ENCODE measurements around the gene KRT77.
A peak's percentile ranks its signal among the peaks of the same experiment; 100 is the strongest.
"Not testable (repeated sequence)": the region's sequence is repeated elsewhere in the genome, so short reads cannot be mapped to it uniquely, and the experiment has no call there.

Gene KRT77

DNA sequence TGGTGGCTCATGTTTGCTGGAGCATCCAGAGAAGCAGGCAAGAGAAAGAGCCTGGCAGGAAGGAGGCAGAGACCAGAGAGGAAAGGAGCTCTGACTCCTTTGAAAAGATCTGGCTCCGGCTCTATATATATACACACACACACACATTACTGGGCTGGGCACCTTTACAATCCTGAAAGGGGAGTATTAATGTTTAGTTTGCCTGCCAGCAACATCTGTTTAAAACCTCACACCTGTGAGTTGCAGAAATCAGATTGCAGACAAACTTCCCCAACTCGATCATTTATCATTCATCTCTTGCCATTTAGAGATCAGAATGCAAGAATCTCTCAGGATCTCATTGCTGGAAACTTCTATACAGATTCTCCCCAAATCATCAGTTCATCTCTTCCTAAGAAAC is at the start of gene KRT77:
KRT77 (minus strand) TSS at position 101 of the 400 bp plus-strand sequence; CDS start at position 11, 90 bp downstream.
- DNase-seq (ENCODE audit: low spot score), result no peak

DNA sequence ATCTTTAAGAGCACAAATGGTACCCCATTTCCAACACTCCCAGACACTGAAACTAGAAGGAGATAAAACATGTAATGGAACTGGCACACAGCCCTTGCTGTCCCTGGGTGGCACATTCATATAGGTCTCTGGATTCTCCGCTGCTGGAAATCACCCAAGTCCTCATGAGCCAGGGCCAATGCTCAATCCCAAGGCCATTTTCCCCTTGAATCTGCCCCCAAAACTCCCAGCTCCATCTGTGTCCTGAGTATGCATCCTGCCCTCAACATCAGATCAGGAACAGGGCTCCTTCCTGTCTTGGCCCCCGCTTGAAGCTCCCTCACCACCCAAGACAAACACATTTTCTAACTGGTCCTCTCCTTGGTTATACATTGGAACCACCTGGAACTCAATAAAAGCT is 49.2 kb upstream of the KRT77 start:
- DNase-seq (ENCODE audit: low spot score), result no peak

DNA sequence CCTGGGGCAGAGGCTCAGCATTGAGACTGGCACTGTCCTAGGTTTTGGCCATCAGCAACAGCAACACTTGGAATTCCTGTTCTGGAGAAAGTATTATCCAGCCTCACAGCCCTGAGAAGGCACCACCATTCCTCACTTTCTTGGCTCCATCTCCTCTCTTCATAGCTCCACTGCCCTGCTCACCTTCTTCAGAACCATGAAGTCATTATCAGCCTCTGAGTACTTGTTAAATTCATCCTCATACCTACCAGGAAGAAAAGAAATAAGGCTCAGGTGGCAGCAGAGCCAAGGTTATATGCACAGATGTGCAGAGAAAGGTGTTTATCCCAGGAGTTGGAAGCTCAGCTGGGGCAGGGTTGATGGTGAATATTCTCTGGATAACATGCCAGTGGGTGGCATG is 48.5 kb upstream of the KRT77 start:
- DNase-seq (ENCODE audit: low spot score), result no peak

DNA sequence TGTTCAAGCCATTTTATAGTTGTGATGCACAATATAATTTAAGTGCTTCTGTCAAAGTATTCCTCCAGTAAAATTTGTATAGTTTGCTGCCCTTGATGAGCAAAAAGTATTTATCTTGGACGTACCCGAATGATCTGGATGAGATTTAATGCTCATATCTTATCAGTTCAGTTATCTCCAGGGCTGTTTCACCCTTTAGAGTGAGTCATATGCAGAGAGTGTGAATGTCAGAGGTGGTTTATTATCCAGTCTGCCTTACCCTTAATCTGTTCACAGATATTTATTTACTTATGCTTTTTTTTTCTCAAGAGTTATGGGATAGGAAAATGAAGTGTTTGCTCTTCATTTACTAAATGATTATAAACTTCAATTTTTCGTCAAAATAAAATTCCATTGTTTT is 47.2 kb upstream of the KRT77 start:
- not testable (repeated sequence) for DNase-seq (ENCODE audit: low spot score)

DNA sequence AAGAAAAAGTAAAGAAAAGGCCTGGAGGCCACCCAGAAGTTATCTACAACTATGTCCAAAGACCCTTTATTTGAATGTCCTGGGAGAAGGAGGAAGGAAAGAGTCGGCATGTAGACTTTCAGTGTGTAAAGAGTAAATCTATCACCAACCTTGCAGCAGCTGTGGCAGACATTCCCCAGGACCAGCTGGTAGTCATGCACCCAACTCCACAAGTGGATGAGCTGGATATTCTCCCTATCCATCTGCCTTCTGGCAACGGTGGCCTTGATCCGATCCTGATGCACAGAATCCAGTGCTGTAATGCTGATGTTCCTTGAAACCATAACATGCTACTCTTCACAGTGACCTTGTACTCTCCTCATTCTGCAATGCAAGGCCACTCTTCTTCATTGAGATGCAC is 46.5 kb upstream of the KRT77 start:
- no peak for DNase-seq (ENCODE audit: low spot score)

DNA sequence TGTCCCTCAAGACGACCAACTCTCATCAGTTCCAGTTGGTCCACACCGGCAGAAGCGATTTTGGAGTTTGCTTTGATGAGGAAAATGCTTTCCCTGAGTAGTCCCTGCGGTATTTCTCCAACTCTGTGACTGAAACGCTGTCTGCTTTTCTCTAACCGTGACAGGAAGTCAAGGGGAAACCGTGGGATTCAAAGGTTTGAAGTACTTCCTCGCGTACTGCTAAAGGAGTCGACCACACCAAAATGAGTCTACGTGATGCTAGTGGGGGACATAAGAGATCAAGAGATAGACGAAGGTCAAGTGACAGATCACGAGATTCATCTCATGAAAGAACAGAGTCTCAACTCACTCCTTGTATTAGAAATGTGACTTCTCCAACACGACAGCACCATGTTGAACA is 45.3 kb upstream of the KRT77 start:
- no peak for DNase-seq (ENCODE audit: low spot score)

DNA sequence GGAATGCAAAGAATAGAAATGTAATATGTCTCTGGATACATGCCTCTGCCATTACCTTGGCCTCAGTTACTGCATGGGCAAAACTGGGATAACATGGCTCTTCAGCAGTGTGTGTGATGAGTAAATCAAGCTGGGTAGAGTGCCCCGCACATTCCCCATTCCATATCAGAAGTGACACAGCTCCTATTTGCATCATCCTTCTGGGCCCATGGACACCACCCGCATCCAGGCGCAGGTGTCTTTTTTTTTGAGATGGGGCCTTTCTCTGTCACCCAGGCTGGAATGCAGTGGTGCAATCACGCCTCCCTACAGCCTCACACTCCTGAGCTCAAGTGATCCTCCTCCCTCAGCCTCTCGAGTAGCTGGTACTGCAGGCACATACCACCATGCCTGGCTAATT is 42.2 kb upstream of the KRT77 start:
- DNase-seq (ENCODE audit: low spot score), result no peak

DNA sequence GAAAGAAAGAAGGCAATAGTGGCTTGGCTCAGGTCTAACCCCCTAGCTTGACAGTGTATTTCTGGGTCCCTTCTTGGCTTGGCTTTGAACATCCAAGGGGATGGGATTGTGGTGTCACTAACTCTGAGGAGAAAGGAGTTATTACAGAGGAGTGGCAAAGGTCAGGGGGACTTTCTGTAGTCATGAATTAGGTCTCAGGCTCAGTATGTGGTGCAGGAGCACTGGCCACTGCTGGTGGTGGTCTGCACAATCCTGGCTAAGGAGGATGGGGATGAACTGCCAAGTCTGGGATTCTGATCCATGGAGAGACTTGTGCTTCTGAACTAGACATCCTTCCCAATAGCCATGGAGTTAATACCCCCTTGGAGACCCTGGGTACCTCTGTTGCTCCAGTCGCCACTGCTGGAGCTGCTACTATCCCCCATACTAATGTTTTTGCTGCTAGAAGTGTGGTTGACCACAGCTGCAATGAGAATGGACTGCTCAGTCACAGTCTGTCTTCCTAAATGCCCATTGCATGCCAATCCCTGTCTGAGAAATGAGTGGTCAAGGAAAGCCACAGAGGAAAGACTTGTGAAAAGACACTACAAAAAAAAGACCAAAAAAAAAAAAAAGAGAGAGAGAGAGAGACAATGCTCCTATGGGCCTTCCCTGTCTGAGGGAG is 41.3 kb upstream of the KRT77 start:
- no peak for DNase-seq (ENCODE audit: low spot score)

DNA sequence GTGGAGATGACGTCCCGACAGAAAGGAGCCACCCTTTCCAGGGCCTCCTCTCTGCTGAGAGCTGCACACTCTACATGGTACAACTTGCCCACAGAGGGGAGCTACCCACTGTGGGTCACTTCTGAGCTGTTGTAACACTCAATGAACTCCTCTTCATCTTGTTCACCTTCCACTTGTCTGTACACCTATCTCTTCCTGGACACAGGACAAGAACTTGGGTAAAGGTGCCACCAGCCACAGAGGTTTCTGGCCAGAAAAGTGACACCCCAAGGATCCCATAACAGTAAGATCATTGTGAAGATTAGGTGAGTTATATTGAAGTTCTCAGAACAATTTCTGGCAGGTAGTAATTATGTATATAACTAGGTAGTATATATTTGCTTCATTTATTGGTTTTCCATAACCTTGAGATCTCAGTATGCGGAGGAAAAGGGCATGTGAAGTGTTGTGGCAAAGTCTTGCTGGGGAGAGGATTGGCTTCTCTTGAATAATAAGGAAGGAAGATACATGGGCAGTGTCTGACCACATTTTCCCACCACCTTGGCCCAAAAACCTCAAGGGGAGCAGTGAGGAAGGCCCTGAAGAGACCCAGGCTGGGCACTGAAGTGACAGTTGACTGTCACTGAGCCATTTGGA is 39.6 kb upstream of the KRT77 start:
- DNase-seq (ENCODE audit: low spot score), result no peak

DNA sequence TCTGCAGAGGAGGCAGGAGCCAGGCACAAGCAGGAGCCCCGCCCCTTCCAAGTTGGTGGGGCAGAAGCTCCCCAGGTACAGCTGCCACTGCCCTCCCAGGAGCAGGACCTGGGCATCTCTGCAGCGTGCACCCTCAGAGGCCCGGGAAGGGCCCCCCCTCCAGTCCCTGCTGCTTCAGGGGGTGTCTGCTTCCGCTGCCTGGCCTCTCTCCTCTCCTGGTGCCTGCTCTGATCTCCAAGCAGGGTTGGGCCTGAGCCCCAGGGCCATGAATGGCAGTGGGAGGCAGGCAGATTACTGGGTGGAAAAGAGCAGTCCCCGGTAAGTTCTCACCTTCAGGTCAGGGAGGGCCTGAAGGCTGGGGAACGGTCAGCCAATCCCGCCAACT is 38.9 kb upstream of the KRT77 start:
- DNase-seq (ENCODE audit: low spot score), result no peak

DNA sequence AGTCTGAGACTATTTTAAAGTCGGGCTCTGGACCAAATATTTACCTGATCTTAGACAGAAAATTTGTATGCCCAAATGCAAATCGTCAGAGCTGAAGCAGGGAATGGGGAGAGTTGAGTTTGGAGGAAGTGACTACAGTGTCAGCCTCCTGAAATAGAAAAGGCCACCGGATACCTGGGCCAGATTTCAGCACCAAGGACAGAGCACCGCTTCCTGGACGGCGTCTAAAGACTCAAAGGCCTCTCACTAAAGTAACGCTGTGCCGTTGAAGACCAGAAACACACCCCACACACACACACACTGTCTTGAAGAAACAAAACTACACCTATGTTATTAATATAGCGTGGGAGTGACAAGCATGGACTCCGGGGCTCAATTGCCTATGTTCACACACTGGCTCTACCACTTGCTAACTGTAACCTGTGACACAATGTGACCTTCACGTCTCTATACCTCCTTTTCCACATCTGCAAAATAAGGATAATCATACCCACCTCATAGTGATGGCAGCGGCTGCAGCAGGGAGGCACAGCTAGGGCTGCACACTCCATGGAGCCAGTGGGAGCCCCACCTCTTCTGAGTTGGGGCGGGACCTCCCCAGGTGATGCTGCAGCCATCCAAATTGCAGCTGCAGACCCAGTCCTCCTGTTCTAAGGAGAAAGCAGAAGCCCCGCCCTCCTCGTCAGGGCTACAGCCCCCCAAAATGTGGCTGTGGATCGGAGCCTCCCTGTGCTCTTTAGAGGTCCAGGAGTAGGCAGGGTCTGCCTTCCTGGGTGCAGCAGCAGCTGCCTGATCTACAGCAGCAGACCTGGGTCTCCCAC is 38.3 kb upstream of the KRT77 start:
- peak; percentile 69 for DNase-seq (ENCODE audit: low spot score)

DNA sequence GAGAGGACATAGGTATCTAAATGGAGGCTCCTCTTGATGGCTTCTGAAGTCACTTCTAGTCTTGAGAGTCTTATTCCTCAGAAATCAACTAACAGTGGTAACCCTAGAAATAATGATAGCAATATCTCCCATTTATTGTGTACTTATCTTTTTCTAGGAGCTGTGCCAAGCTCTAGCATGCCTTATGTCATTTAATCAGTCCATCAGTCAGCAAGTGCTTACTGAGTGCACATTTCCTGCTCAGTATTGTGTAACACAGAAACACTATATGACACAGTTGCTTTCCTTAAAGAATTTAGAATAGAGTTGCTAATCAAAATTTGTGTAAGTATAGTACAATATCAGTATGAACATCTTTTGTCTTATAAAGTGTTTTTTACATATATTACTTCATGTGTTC is 37.3 kb upstream of the KRT77 start:
- DNase-seq (ENCODE audit: low spot score), result no peak

DNA sequence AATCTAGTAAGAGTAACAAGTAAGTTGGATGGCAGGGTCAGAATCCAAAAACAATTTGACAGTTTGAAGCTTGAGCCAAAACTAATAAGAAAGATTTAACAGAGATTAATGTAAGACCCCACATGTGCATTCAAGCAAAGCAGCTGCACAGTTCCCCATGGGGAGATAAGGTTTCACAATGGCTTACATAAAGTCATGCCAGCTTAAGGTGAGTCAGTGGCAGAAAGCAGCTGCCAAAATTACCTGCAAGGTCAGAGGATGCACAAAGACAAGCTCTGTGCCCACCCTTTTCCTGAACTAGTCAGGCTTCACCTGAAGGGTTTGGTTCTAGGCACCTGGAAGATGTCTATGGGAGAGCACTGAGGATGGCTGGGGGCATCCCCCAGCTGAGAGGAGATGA is 36.6 kb upstream of the KRT77 start:
- no peak for DNase-seq (ENCODE audit: low spot score)

DNA sequence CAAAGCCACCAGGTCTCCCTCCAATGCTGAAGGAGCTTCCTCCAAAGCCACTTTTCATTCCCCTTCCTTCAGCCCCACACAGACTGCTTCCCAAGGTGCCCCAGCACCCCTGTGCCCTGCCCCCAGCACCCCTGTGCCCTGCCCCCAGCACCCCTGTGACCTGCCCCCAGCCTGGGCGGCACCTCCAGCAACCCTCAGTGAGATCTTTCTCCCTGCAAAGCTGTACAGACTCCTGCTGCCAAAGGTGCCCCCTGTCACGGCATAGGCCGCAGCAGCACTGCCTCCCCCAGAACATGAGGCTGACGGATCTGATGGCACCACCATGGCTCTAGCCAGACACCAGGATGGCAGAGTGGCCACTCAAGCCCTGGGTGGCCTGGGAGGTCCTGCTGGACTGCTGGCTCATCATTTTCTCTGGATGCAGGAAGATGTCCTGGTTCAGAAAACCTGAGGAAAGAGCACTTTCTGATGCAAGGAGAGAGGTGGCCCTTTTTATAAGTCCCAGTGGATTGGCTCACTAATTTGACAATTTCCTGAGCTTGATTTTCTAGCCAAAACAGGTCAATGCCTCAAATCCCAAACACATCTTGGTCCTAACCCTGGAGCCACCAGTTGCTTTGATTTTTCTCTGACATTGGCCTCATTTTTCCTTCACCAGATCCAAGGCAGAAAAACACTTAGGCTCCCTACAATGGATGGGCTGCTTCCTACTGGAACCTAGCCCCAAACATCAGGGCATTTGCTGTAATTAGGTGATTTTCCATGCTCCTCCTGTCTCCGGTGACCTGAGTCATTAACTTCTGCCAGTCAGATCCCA is 32.7 kb upstream of the KRT77 start:
- DNase-seq (ENCODE audit: low spot score), result no peak

DNA sequence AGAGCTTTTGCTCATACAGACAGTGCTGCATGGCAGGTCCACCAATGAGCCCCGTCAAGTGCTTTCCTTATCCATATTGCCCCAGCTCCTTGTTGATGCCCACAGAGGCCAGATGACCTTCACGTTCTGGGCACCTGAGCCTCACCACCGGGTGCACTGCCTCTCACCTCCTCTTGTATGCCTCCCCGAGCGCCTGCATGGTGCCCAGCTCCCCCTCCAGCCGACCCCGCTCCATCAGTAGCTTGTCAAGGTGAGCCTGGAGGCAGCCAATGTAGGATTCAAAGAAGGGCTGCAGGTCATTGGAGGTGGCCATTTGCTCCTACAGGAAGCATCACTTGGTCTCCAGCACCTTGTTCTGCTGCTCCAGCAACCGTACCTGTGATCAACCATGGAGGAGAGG is 31.8 kb upstream of the KRT77 start:
- no peak for DNase-seq (ENCODE audit: low spot score)

DNA sequence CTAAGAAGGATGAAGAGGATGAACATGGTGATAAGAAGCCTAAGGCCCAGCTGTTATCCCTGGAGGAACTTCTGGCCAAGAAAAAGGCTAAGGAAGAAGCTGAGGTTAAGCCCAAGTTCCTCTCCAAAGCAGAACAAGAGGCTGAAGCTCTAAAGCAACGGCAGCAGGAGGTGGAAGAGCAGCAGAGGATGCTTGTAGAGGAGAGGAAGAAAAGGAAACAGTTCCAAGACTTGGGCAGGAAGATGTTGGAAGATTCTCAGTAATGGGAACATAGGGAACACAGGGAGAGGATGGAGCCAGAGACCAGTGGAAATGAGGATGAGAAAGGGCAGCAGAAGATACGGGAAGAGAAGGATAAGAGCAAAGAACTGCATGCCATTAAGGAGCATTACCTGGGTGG is 27.5 kb upstream of the KRT77 start:
- DNase-seq (ENCODE audit: low spot score), result no peak

DNA sequence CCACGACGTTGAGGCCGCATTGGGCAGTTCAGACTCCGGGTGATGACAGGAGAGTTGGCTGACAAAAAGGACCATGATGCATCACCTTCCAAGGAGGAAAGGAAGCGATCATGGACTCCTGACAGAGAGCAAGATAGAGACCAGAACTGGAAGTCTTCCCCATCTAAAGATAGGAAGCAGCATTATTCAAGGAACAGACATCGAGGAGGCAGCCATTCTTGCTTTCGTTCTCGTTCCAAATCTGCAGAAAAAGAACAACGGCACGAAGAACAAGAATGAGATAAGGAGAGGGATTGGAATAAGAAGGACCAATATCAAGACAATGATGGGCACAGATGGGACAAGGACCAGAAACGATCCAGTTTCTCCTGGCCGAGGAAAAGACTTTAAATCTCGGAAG is 27.1 kb upstream of the KRT77 start:
- DNase-seq (ENCODE audit: low spot score), result no peak

DNA sequence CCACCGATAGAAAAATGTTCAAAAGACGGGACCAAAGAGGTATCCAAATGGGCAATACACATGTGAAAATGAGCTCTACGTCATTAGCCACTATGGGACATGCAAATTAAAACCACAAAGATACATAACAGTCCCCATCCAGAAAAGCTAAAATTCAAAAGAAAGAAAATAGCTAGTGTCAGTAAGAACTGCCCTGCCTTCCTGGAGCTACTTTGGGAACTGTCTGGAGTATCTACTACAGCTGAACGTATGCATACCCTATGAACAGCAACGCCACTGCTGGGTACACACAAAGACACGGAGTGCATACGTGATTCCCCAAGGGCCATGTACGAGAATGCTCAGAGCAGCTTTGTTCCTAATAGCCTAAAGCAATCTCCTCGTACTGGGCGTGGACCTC is 25.8 kb upstream of the KRT77 start:
- no peak for DNase-seq (ENCODE audit: low spot score)

DNA sequence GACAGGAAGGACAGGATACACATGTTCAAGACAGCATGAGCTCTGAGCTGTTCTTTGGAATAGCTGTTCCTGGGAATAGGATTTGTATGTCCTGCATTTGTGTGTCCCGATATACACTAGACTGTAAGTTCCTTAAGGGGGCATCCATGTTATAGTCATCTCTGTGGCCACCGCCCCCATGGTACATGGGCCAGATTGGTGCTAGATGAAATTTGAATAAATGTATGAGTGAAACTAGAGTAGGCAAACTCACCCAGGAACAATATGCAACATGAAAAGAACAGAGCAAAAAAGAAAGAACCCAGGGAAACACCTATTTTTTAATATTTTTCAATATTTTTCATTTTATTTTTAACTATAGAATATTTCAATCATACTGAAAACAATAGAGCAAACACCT is 25.1 kb upstream of the KRT77 start:
- DNase-seq (ENCODE audit: low spot score), result no peak

DNA sequence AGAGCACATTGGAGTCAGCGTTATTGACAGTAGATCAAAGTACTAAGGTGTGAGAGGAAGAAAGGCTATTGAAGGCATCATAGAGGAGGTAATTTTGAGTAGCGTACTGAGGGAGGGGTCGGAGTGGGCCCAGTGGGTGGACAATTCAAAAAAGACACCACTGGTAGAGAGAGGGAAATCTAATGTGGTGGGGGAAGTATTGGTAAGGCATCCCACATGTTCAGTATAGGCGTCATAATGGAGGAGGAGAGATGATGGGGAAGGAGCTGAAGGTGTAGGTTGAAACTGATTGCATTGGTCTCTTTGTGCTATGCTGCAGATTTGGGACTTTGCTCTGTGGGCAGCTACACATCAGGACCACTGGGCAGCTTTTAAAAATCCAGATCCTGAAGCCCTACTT is 23.7 kb upstream of the KRT77 start:
- no peak for DNase-seq (ENCODE audit: low spot score)

DNA sequence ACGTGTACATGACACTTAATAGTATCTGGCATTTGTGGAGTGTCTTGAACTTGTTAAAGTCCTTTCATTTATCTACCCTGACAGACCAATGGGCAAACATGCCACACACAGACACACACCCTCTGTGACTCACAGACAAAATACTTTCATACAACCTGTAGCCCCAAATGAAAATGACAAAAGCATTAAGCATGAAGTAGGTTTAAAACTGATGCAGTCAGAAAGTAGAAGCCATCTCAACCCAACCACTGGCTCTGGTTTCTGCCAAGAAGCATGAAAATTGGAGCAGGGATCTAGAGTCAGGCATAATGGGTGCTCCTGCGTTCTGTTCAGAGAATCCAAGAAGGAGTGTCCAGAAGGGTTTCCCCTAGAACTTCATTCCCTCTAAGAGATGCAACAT is 23.1 kb upstream of the KRT77 start:
- no peak for DNase-seq (ENCODE audit: low spot score)

DNA sequence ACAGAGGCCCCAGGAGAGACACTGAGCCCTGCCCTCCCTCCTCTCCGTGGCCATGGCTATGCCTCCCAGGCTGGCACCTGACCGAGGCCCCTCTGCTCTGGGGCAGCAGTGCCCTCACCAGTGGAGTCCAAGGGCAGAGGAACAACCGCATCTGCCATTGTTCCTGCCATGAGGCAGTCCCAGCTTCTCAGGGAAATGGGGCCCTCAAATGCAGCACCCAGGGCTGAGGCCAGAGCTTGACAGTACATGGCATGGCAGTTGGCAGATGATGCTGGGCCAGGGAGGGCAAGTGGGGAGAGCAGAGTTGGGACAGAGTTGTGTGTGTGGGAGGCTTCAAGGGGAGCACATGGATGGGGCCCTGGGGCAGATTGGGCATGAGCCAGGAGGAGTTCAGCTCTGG is 21.1 kb upstream of the KRT77 start:
- no peak for DNase-seq (ENCODE audit: low spot score)

DNA sequence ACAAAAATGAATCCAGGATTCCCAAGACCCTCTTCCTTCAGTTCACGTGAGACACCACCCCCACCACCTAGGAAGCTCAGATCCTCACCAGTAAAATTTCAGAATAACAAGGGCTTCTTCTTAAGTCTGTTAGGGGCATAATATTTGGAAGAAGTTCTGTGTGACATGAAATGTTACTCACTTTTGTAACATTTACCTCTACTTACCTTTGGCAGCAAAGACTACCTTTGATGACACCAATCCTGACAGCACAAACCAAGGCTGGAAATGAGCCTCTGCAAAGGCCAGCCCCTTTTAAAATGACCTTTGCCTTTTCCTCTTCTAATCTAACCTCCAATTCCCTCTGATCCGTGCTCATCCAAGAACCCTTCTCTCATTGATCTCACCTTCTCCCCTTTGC is 19.4 kb upstream of the KRT77 start:
- no peak for DNase-seq (ENCODE audit: low spot score)

Measured in HuH-7 (cell line).